H9 (cell line): ENCODE results near the gene TMPRSS9. TPM values are rescaled to one million over a fixed set of nuclear protein-coding genes. Genes with fewer than 3 reads are reported as not detected.

Source experiments
- DNase-seq: peaks from one replicate; pipeline ENCODE4 v3.0.0-alpha.2; 2017
- H2AFZ ChIP-seq: one replicate; pipeline ENCODE4 v1.6.1; 2013; ENCODE audit warnings: mild to moderate bottlenecking, low read length, control low read depth, moderate library complexity
- H2AK5ac ChIP-seq: 2 replicates; pipeline ENCODE4 v1.6.1; 2013; ENCODE audit warnings: low read length, control low read depth, mixed read lengths; ENCODE audit not compliant: insufficient read length
- H2BK120ac ChIP-seq: one replicate; pipeline ENCODE4 v1.6.1; 2013; ENCODE audit warnings: low read depth, mild to moderate bottlenecking, low read length, control low read depth, inconsistent platforms; ENCODE audit not compliant: poor library complexity, severe bottlenecking
- H2BK12ac ChIP-seq: 2 replicates; pipeline ENCODE4 v1.6.1; 2013; ENCODE audit warnings: low read length, control low read depth, mixed read lengths, low read depth; ENCODE audit not compliant: insufficient read length
- H2BK15ac ChIP-seq: 2 replicates; pipeline ENCODE4 v1.6.1; 2013; ENCODE audit warnings: low read depth, low read length, control low read depth
- H2BK20ac ChIP-seq: one replicate; pipeline ENCODE4 v1.6.1; 2013; ENCODE audit warnings: low read depth, mild to moderate bottlenecking, low read length, control low read depth, inconsistent platforms; ENCODE audit not compliant: poor library complexity, severe bottlenecking
- H2BK5ac ChIP-seq: 2 replicates; pipeline ENCODE4 v1.6.1; 2013; ENCODE audit warnings: low read length, control low read depth, mixed read lengths; ENCODE audit not compliant: insufficient read length
- H3K14ac ChIP-seq: 2 replicates; pipeline ENCODE4 v1.6.1; 2013; ENCODE audit warnings: low read length, control low read depth; ENCODE audit not compliant: insufficient read depth
- H3K18ac ChIP-seq: 2 replicates; pipeline ENCODE4 v1.6.1; 2013; ENCODE audit warnings: low read depth, mild to moderate bottlenecking, mixed read lengths, low read length, control low read depth; ENCODE audit not compliant: insufficient read length
- H3K23ac ChIP-seq: 2 replicates; pipeline ENCODE4 v1.6.1; 2013; ENCODE audit warnings: low read length, control low read depth, mixed read lengths, low read depth; ENCODE audit not compliant: insufficient read length
- H3K23me2 ChIP-seq: 2 replicates; pipeline ENCODE4 v1.6.1; 2013; ENCODE audit warnings: low read depth, mild to moderate bottlenecking, mixed read lengths, low read length, control low read depth; ENCODE audit not compliant: insufficient read length, poor library complexity, severe bottlenecking
- H3K27ac ChIP-seq: 2 replicates; pipeline ENCODE4 v1.5.1; 2013; ENCODE audit warnings: low read length, control low read depth, mixed read lengths, low read depth; ENCODE audit not compliant: insufficient read length
- H3K27me3 ChIP-seq: 2 replicates; pipeline ENCODE4 v1.6.1; 2013; ENCODE audit warnings: low read length, control low read depth, inconsistent platforms; ENCODE audit not compliant: insufficient read depth
- H3K4ac ChIP-seq: 2 replicates; pipeline ENCODE4 v1.6.1; 2013; ENCODE audit warnings: low read depth, mild to moderate bottlenecking, control low read depth, inconsistent platforms, low read length, moderate library complexity
- H3K4me1 ChIP-seq: 2 replicates; pipeline ENCODE4 v1.6.1; 2013; ENCODE audit warnings: low read length, control low read depth, inconsistent platforms; ENCODE audit not compliant: insufficient read depth
- H3K4me2 ChIP-seq: 2 replicates; pipeline ENCODE4 v1.6.1; 2013; ENCODE audit warnings: low read length, control low read depth, mixed read lengths; ENCODE audit not compliant: insufficient read length, insufficient read depth
- H3K56ac ChIP-seq: 2 replicates; pipeline ENCODE4 v1.6.1; 2013; ENCODE audit warnings: low read depth, mild to moderate bottlenecking, mixed read lengths, low read length, control low read depth; ENCODE audit not compliant: insufficient read length
- H3K79me1 ChIP-seq: 2 replicates; pipeline ENCODE4 v1.6.1; 2013; ENCODE audit warnings: low read depth, mild to moderate bottlenecking, moderate library complexity, low read length, control low read depth, inconsistent platforms; ENCODE audit not compliant: insufficient read depth, poor library complexity, severe bottlenecking
- H3K79me2 ChIP-seq: 2 replicates; pipeline ENCODE4 v1.6.1; 2013; ENCODE audit warnings: low read length, control low read depth, inconsistent platforms; ENCODE audit not compliant: insufficient read depth
- H3K9ac ChIP-seq: 2 replicates; pipeline ENCODE4 v1.6.1; 2013; ENCODE audit warnings: low read length, control low read depth, mixed read lengths; ENCODE audit not compliant: insufficient read length; ENCODE audit errors: extremely low read depth
- H3K9me3 ChIP-seq: one replicate; pipeline ENCODE4 v1.6.1; 2013; ENCODE audit warnings: low read depth, low read length, inconsistent platforms; ENCODE audit not compliant: control insufficient read depth
- H3T11ph ChIP-seq: one replicate; pipeline ENCODE4 v1.6.1; 2013; ENCODE audit warnings: mild to moderate bottlenecking, low read length, control low read depth, inconsistent platforms
- H4K20me1 ChIP-seq: one replicate; pipeline ENCODE4 v1.6.1; 2013; ENCODE audit not compliant: control insufficient read depth, insufficient read length, insufficient read depth
- H4K5ac ChIP-seq: 2 replicates; pipeline ENCODE4 v1.6.1; 2013; ENCODE audit warnings: low read depth, mild to moderate bottlenecking, mixed read lengths, low read length, control low read depth; ENCODE audit not compliant: insufficient read length
- H4K8ac ChIP-seq: replicated peaks from 2 replicates; pipeline ENCODE4 v1.6.1; 2013; ENCODE audit warnings: low read length, control low read depth, mixed read lengths, low read depth; ENCODE audit not compliant: insufficient read length
- H4K91ac ChIP-seq: 2 replicates; pipeline ENCODE4 v1.6.1; 2013; ENCODE audit warnings: low read depth, mild to moderate bottlenecking, moderate library complexity, mixed read lengths, low read length, control low read depth; ENCODE audit not compliant: insufficient read length
- H3K27ac Mint-ChIP-seq, 3 experiments: 2 replicates in 2 of 3; 3 replicates in 1 of 3; pipeline ENCODE4 v1.8.0; 2020 to 2021; ENCODE audit warnings: mixed read lengths in 3 of 3, mild to moderate bottlenecking in 1 of 3, moderate library complexity in 1 of 3
- H3K27me3 Mint-ChIP-seq: 2 replicates; pipeline ENCODE4 v1.8.0; 2021; ENCODE audit warnings: low read depth, mild to moderate bottlenecking, moderate library complexity, mixed read lengths
- H3K36me3 Mint-ChIP-seq, 3 experiments: 2 replicates in 2 of 3; 3 replicates in 1 of 3; pipeline ENCODE4 v1.8.0; 2020 to 2021; ENCODE audit warnings: low read depth in 3 of 3, mixed read lengths in 3 of 3; ENCODE audit not compliant: insufficient read depth in 1 of 3
- H3K4me1 Mint-ChIP-seq, 2 experiments: 2 replicates each; pipeline ENCODE4 v1.8.0; 2020; ENCODE audit warnings: mixed read lengths in 2 of 2
- H3K4me3 Mint-ChIP-seq, 2 experiments: 2 replicates in 1 of 2; 3 replicates in 1 of 2; pipeline ENCODE4 v1.8.0; 2020 to 2021; ENCODE audit warnings: mild to moderate bottlenecking in 2 of 2, mixed read lengths in 2 of 2, moderate library complexity in 1 of 2
- H3K9me3 Mint-ChIP-seq, 2 experiments: 2 replicates in 1 of 2; 3 replicates in 1 of 2; pipeline ENCODE4 v1.8.0; 2020; ENCODE audit warnings: mild to moderate bottlenecking in 2 of 2, mixed read lengths in 2 of 2, moderate library complexity in 1 of 2
- CTCF ChIP-seq: fragments of 200-600 bp; sonication (generic); conservative IDR thresholded peaks from 3 replicates; pipeline ENCODE4 v1.8.0; 2021; ENCODE audit warnings: antibody characterized with exemption, mild to moderate bottlenecking
- WGBS: extraction: QIAGEN DNeasy Blood & Tissue Kit; methylation state at CpG from one replicate; pipeline ENCODE4 v1.1.7; 2013; ENCODE audit warnings: missing lambda C conversion rate, low lambda C conversion rate, mixed read lengths; ENCODE audit not compliant: insufficient read length; ENCODE audit errors: extremely low coverage; 5-methylcytosine and 5-hydroxymethylcytosine counted together
- total RNA-seq: library from RNA; stranded (reverse); gene quantifications from 2 replicates; pipeline ENCODE4 v1.2.1, GENCODE V29; 2021

TMPRSS9 gene
- total RNA-seq, 1 experiment from 2014 or later = 0.24 TPM

DNA sequence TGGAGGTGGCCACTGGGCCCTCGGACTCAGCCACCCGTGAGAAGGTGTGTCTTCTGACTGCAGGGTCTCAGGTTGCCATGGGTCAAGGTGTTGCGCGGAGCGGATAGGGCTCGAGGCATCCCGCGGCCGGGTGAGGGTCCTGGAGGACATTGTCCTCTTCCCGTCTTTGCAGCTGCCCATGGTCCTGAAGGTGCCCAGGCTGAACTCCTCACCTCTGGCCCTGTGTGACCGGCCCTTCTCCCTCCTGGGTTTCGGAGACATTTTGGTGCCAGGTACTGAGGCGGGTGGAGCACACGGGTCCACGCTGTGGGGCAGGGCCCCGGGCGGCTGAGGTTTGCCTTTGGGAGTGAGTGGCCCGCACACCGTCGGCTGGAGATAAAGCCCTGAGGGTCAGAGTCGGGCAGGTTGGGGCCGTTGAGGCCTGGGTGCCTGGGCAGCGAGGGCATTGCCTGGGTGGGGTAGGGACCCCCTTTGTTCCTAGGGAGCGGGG lies 15.6 kb upstream of the TMPRSS9 start:
- no peak overlapping the region for H3K4me3 Mint-ChIP-seq

More for the DNA sequence above, 15.6 kb upstream of the TMPRSS9 start:
- no peaks in the 10 kb centered on the region for H3K27me3 ChIP-seq
- no peak overlapping the region for H4K5ac ChIP-seq
- H3K23me2 ChIP-seq = no peaks in the 10 kb centered on the region
- no peak overlapping the region for H3K23ac ChIP-seq
- Mint-ChIP-seq H3K27ac (no peak overlapping the region), H3K4me1 (peaks cover 3 to 5% of the 10 kb centered on the region in 2 experiments), H3K9me3 (no peaks in the 10 kb centered on the region), H3K36me3 (peaks cover 0 to 14% (median 11%) of the 10 kb centered on the region in 3 experiments; a peak in 4 of 7 replicates), H3K27me3 (no peaks in the 10 kb centered on the region)
- no peaks in the 10 kb centered on the region for H3K9me3 ChIP-seq
- WGBS = no CpG with 5 or more reads among the region's 24 CpGs
- no peak overlapping the region for H3T11ph ChIP-seq
- no peak overlapping the region for H2BK120ac ChIP-seq
- no peak for DNase-seq
- no peak overlapping the region for H3K4me2 ChIP-seq
- no peaks in the 10 kb centered on the region for H3K4me1 ChIP-seq
- H3K56ac ChIP-seq = no peak overlapping the region
- H4K8ac ChIP-seq = no peak overlapping the region
- no peak overlapping the region for H2BK5ac ChIP-seq
- H4K20me1 ChIP-seq = no peaks in the 10 kb centered on the region
- no peak overlapping the region for H2BK12ac ChIP-seq
- H3K79me2 ChIP-seq = no peaks in the 10 kb centered on the region
- no peak overlapping the region for H2AK5ac ChIP-seq
- H3K27ac ChIP-seq = no peak overlapping the region
- no peak overlapping the region for H4K91ac ChIP-seq
- H3K14ac ChIP-seq = no peak overlapping the region
- H2BK15ac ChIP-seq = no peak overlapping the region
- H2AFZ ChIP-seq = no peak overlapping the region
- no peak overlapping the region for H3K4ac ChIP-seq
- no peak for TF ChIP-seq CTCF
- H2BK20ac ChIP-seq = no peak overlapping the region
- H3K79me1 ChIP-seq = no peaks in the 10 kb centered on the region
- no peak overlapping the region for H3K18ac ChIP-seq
- H3K9ac ChIP-seq = no peak overlapping the region
